ENCODE data around the gene PLK4.
"Not testable (repeated sequence)": the region's sequence is repeated elsewhere in the genome, so short reads cannot be mapped to it uniquely, and the experiment has no call there.

Gene PLK4

GRCh38 chr4:127880763-127881562 lies at the start of gene PLK4:
TSS of gene PLK4 (plus strand) at chr4:127880893. CDS start at chr4:127881135, 242 bp downstream.
- DNase-seq (ENCODE audit: low read depth in 2 of 2), result peak; percentile 88 to 90

- DNase-seq (ENCODE audit: low read depth in 2 of 2), result no peak
Measured at GRCh38 chr4:127832585-127832984, 48.1 kb upstream of the PLK4 start.

GRCh38 chr4:127843704-127844600 lies 36.7 kb upstream of the PLK4 start:
- DNase-seq (ENCODE audit: low read depth in 2 of 2), result no peak

GRCh38 chr4:127844601-127845116 lies 36.0 kb upstream of the PLK4 start:
- DNase-seq (ENCODE audit: low read depth in 2 of 2), result no peak

- DNase-seq (ENCODE audit: low read depth in 2 of 2), result no peak
Measured at GRCh38 chr4:127846061-127846460, 34.6 kb upstream of the PLK4 start.

- DNase-seq (ENCODE audit: low read depth in 2 of 2), result no peak
Measured at GRCh38 chr4:127846765-127847164, 33.9 kb upstream of the PLK4 start.

GRCh38 chr4:127849505-127850234 lies 31.0 kb upstream of the PLK4 start:
- no peak for DNase-seq (ENCODE audit: low read depth in 2 of 2)

GRCh38 chr4:127852661-127853060 lies 28.0 kb upstream of the PLK4 start:
- no peak for DNase-seq (ENCODE audit: low read depth in 2 of 2)

- no peak for DNase-seq (ENCODE audit: low read depth in 2 of 2)
Measured at GRCh38 chr4:127856196-127856812, 24.4 kb upstream of the PLK4 start.

GRCh38 chr4:127856813-127857447 lies 23.8 kb upstream of the PLK4 start:
- DNase-seq (ENCODE audit: low read depth in 2 of 2), result no peak

- DNase-seq (ENCODE audit: low read depth in 2 of 2), result no peak
Measured at GRCh38 chr4:127857641-127858040, 23.1 kb upstream of the PLK4 start.

GRCh38 chr4:127868196-127868595 lies 12.5 kb upstream of the PLK4 start:
- no peak for DNase-seq (ENCODE audit: low read depth in 2 of 2)

- no peak for DNase-seq (ENCODE audit: low read depth in 2 of 2)
Measured at GRCh38 chr4:127870281-127870680, 10.4 kb upstream of the PLK4 start.

GRCh38 chr4:127870688-127871087 lies 10.0 kb upstream of the PLK4 start:
- DNase-seq (ENCODE audit: low read depth in 2 of 2), result no peak

- DNase-seq (ENCODE audit: low read depth in 2 of 2), result no peak
Measured at GRCh38 chr4:127875791-127876190, 4.9 kb upstream of the PLK4 start.

- DNase-seq (ENCODE audit: low read depth in 2 of 2), result no peak
Measured at GRCh38 chr4:127881563-127881864, 821 bp downstream of the PLK4 start.

- DNase-seq (ENCODE audit: low read depth in 2 of 2), result no peak
Measured at GRCh38 chr4:127888559-127888958, 7.9 kb downstream of the PLK4 start.

GRCh38 chr4:127889903-127890302 lies 9.2 kb downstream of the PLK4 start:
- no peak for DNase-seq (ENCODE audit: low read depth in 2 of 2)

GRCh38 chr4:127896069-127896468 lies 15.4 kb downstream of the PLK4 start:
- no peak for DNase-seq (ENCODE audit: low read depth in 2 of 2)

- DNase-seq (ENCODE audit: low read depth in 2 of 2), result no peak
Measured at GRCh38 chr4:127896528-127896927, 15.8 kb downstream of the PLK4 start.

GRCh38 chr4:127899682-127900081 lies 19.0 kb downstream of the PLK4 start:
- DNase-seq (ENCODE audit: low read depth in 2 of 2), result not testable (repeated sequence)

Data from activated CD8-positive, alpha-beta memory T cell treated with anti-CD3 and anti-CD28 coated beads for 4 hours (primary cell).